Kidney glomerular epithelial cell (primary cell): Measurements from ENCODE around the gene NUBP2.
"Not testable (repeated sequence)": the region's sequence is repeated elsewhere in the genome, so short reads cannot be mapped to it uniquely, and the experiment has no call there.

Source experiments
- DNase-seq: peaks from one replicate; lab custom pipeline; 2025; lab: John Stamatoyannopoulos, UW

Gene NUBP2

GRCh38 chr16:1786242-1787055, 3.7 kb downstream of the NUBP2 start:
- DNase-seq, result no peak

- no peak for DNase-seq
Observed at GRCh38 chr16:1787056-1787321, 4.2 kb downstream of the NUBP2 start.

- no peak for DNase-seq
Observed at GRCh38 chr16:1787322-1788094, 4.7 kb downstream of the NUBP2 start.

GRCh38 chr16:1788095-1788707, 5.4 kb downstream of the NUBP2 start:
- DNase-seq, result no peak

- no peak for DNase-seq
Observed at GRCh38 chr16:1788708-1789100, 5.9 kb downstream of the NUBP2 start.

- DNase-seq, result no peak
Observed at GRCh38 chr16:1789643-1790045, 6.9 kb downstream of the NUBP2 start.

- no peak for DNase-seq
Observed at GRCh38 chr16:1790261-1790610, 7.5 kb downstream of the NUBP2 start.

- no peak for DNase-seq
Observed at GRCh38 chr16:1790611-1791255, 8.0 kb downstream of the NUBP2 start.

- DNase-seq, result no peak
Observed at GRCh38 chr16:1791256-1791942, 8.6 kb downstream of the NUBP2 start.

- no peak for DNase-seq
Observed at GRCh38 chr16:1791943-1792812, 9.4 kb downstream of the NUBP2 start.

GRCh38 chr16:1792836-1793577, 10.2 kb downstream of the NUBP2 start:
- no peak for DNase-seq

GRCh38 chr16:1793578-1794220, 10.9 kb downstream of the NUBP2 start, which contains the start of gene IGFALS:
Gene IGFALS, minus strand, starts transcription at chr16:1793705. Its CDS starts 53 bp downstream, at chr16:1793652.
- DNase-seq, result no peak

GRCh38 chr16:1794221-1794871, 11.6 kb downstream of the NUBP2 start:
- no peak for DNase-seq

GRCh38 chr16:1794908-1795666, 12.3 kb downstream of the NUBP2 start:
- no peak for DNase-seq

- DNase-seq, result not testable (repeated sequence)
Observed at GRCh38 chr16:1799263-1799662, 16.5 kb downstream of the NUBP2 start.

- DNase-seq, result no peak
Observed at GRCh38 chr16:1800701-1801100, 17.9 kb downstream of the NUBP2 start.

- no peak for DNase-seq
Observed at GRCh38 chr16:1807626-1808025, 24.9 kb downstream of the NUBP2 start.

GRCh38 chr16:1808691-1809090, 25.9 kb downstream of the NUBP2 start:
- no peak for DNase-seq
